Keratinocyte (primary cell): ENCODE measurements around the gene GNPTG.

Source experiments
- EZH2 ChIP-seq: IDR thresholded peaks from one replicate; pipeline ENCODE4 v1.6.1; 2012; ENCODE audit warnings: inconsistent platforms, mild to moderate bottlenecking, low read length, moderate library complexity
- TF ChIP-seq, protein P1 (sequence below), 3 experiments: IDR thresholded peaks in 1 of 3; conservative IDR thresholded peaks in 1 of 3; optimal IDR thresholded peaks in 1 of 3; 2 replicates in 2 of 3; 3 replicates in 1 of 3; pipeline versions ENCODE3 to v1.5.1; 2011; ENCODE audit warnings: low read length in 3 of 3, mild to moderate bottlenecking in 3 of 3, moderate library complexity in 2 of 3, control low read depth in 1 of 3, inconsistent platforms in 1 of 3; ENCODE audit not compliant: insufficient read depth in 2 of 3; ENCODE audit errors: extremely low read depth in 1 of 3

DNA sequence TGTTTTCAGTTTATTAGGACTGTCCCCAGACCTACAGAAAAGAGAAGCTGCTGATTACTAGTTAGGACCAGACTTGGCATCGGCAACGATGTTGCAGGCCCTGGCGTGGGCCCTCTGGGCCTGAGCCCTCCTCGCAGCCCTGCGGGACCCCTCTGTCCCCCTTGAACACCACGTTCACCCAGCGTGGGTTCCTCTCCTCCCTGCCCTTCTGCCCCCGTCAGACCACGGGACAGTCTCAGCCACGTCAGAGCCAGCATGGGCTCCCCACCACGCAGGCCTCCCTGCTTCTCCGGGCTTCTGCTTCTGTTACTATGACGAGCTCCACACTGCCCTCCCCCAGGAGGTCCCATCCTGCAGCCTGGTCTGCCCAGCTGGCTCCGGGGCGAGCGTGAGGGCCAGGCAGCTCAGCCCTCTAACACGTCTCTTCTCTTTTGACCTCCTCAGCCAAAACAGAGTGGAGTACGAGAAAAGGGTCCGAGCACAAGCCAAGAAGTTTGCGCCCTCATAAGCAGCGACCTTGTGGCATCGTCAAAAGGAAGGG lies 27.4 kb upstream of the GNPTG start:
- TF ChIP-seq, protein P1, sequence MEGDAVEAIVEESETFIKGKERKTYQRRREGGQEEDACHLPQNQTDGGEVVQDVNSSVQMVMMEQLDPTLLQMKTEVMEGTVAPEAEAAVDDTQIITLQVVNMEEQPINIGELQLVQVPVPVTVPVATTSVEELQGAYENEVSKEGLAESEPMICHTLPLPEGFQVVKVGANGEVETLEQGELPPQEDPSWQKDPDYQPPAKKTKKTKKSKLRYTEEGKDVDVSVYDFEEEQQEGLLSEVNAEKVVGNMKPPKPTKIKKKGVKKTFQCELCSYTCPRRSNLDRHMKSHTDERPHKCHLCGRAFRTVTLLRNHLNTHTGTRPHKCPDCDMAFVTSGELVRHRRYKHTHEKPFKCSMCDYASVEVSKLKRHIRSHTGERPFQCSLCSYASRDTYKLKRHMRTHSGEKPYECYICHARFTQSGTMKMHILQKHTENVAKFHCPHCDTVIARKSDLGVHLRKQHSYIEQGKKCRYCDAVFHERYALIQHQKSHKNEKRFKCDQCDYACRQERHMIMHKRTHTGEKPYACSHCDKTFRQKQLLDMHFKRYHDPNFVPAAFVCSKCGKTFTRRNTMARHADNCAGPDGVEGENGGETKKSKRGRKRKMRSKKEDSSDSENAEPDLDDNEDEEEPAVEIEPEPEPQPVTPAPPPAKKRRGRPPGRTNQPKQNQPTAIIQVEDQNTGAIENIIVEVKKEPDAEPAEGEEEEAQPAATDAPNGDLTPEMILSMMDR (optimal IDR thresholded peaks at IDR 0.05 in 1 of 3, IDR thresholded peaks at IDR 0.05 in 1 of 3, conservative IDR thresholded peaks at IDR 0.05 in 1 of 3; ENCODE audit: extremely low read depth in 1 of 3, insufficient read depth in 2 of 3, low read length in 3 of 3) = no peak
- TF ChIP-seq EZH2 = no peak
